Endodermal cell (in vitro differentiated cells): Measurements from ENCODE around the gene SCEL. TPM values are rescaled to one million over a fixed set of nuclear protein-coding genes. Genes with fewer than 3 reads are reported as not detected.

ENCODE experiments used
- DNase-seq: peaks from one replicate; pipeline ENCODE4 v3.0.0-alpha.2; 2017
- H3K27ac ChIP-seq: 2 replicates; pipeline ENCODE4 v1.5.1; 2013; ENCODE audit warnings: mild to moderate bottlenecking, low read depth, low read length, moderate library complexity
- H3K27me3 ChIP-seq: 2 replicates; pipeline ENCODE4 v1.6.1; 2013; ENCODE audit warnings: mild to moderate bottlenecking, low read length, moderate library complexity; ENCODE audit not compliant: insufficient read depth, control insufficient read depth, poor library complexity, severe bottlenecking
- H3K36me3 ChIP-seq: 2 replicates; pipeline ENCODE4 v1.7.0; 2013; ENCODE audit warnings: mild to moderate bottlenecking, low read length, moderate library complexity; ENCODE audit not compliant: control insufficient read depth, insufficient read depth
- H3K4me1 ChIP-seq: one replicate; pipeline ENCODE4 v1.7.0; 2013; ENCODE audit warnings: low read length; ENCODE audit not compliant: control insufficient read depth, insufficient read depth
- H3K4me3 ChIP-seq: 2 replicates; pipeline ENCODE4 v1.5.1; 2013; ENCODE audit warnings: mild to moderate bottlenecking, low read length, moderate library complexity
- H3K9ac ChIP-seq: 2 replicates; pipeline ENCODE4 v1.6.1; 2013; ENCODE audit warnings: mild to moderate bottlenecking, low read length, moderate library complexity; ENCODE audit not compliant: poor library complexity, severe bottlenecking; ENCODE audit errors: extremely low read depth
- H3K9me3 ChIP-seq: 2 replicates; pipeline ENCODE4 v1.6.1; 2013; ENCODE audit warnings: mild to moderate bottlenecking, low read length, moderate library complexity; ENCODE audit not compliant: control insufficient read depth
- H3K27ac Mint-ChIP-seq: 2 replicates; pipeline ENCODE4 v1.8.0; 2020; ENCODE audit warnings: mixed read lengths
- H3K27me3 Mint-ChIP-seq: 2 replicates; pipeline ENCODE4 v1.8.0; 2021; ENCODE audit warnings: mild to moderate bottlenecking, mixed read lengths; ENCODE audit not compliant: insufficient read depth
- H3K36me3 Mint-ChIP-seq: 2 replicates; pipeline ENCODE4 v1.8.0; 2020; ENCODE audit warnings: low read depth, mixed read lengths
- H3K4me1 Mint-ChIP-seq: 2 replicates; pipeline ENCODE4 v1.8.0; 2020; ENCODE audit warnings: mixed read lengths
- H3K4me3 Mint-ChIP-seq: 2 replicates; pipeline ENCODE4 v1.8.0; 2020; ENCODE audit warnings: mild to moderate bottlenecking, moderate library complexity, mixed read lengths
- H3K9me3 Mint-ChIP-seq: 2 replicates; pipeline ENCODE4 v1.8.0; 2020; ENCODE audit warnings: mild to moderate bottlenecking, mixed read lengths
- CTCF ChIP-seq: fragments of 200-600 bp; sonication (generic); conservative IDR thresholded peaks from 2 replicates; pipeline ENCODE4 v1.5.0; 2021; ENCODE audit warnings: antibody characterized with exemption, mild to moderate bottlenecking
- WGBS, 2 experiments: methylation state at CpG; one replicate each; pipeline versions ENCODE4 v1.1.5 to v1.1.7; 2013; ENCODE audit warnings: missing lambda C conversion rate in 2 of 2, mixed read lengths in 1 of 2; ENCODE audit not compliant: insufficient coverage in 1 of 2, insufficient read length in 1 of 2; 5-methylcytosine and 5-hydroxymethylcytosine counted together
- total RNA-seq, 2 donors: library from RNA; stranded (reverse); fragmentation: NEBNext Ultra II Directional in 1 of 2; extraction: Animal tissue kit (Norgen Biotek cat#: 25700) in 1 of 2; gene quantifications; 2 replicates in 1 of 2; 3 replicates in 1 of 2; pipeline ENCODE4 v1.2.1, GENCODE V29; 2021

Gene SCEL
- total RNA-seq, 2 donors from 2014 or later = 0.18 TPM; not detected in 1

GRCh38 chr13:77579959-77580358, 44.5 kb downstream of the SCEL start:
- H3K27ac ChIP-seq = no peak overlapping the region
- TF ChIP-seq CTCF = no peak
- H3K4me1 ChIP-seq = peaks cover 11% of the 10 kb centered on the region
- no peaks in the 10 kb centered on the region for H3K9me3 ChIP-seq
- no peaks in the 10 kb centered on the region for H3K36me3 Mint-ChIP-seq
- H3K27ac Mint-ChIP-seq = no peak overlapping the region
- H3K9ac ChIP-seq = no peak overlapping the region
- no peak for DNase-seq
- no peaks in the 10 kb centered on the region for H3K27me3 Mint-ChIP-seq
- H3K4me3 Mint-ChIP-seq = no peak overlapping the region
- peaks cover 40% of the 10 kb centered on the region for H3K4me1 Mint-ChIP-seq
- no peaks in the 10 kb centered on the region for H3K9me3 Mint-ChIP-seq
- no peaks in the 10 kb centered on the region for H3K36me3 ChIP-seq
- WGBS, 2 experiments = 96% methylated on average over 2 of the region's 2 CpGs; no CpG with 5 or more reads in 1 of the 2 experiments
- no peaks in the 10 kb centered on the region for H3K27me3 ChIP-seq
- no peak overlapping the region for H3K4me3 ChIP-seq

GRCh38 chr13:77580748-77581147, 45.2 kb downstream of the SCEL start:
- Mint-ChIP-seq H3K36me3 (no peaks in the 10 kb centered on the region), H3K4me3 (no peak overlapping the region), H3K4me1 (peaks cover 37% of the 10 kb centered on the region), H3K9me3 (no peaks in the 10 kb centered on the region), H3K27me3 (no peaks in the 10 kb centered on the region), H3K27ac (no peak overlapping the region)
- TF ChIP-seq CTCF = no peak
- no peaks in the 10 kb centered on the region for H3K36me3 ChIP-seq
- WGBS, 2 experiments = no CpG with 5 or more reads among the region's 1 CpG
- DNase-seq = no peak
- H3K27me3 ChIP-seq = no peaks in the 10 kb centered on the region
- H3K27ac ChIP-seq = no peak overlapping the region
- H3K9ac ChIP-seq = no peak overlapping the region
- no peak overlapping the region for H3K4me3 ChIP-seq
- no peaks in the 10 kb centered on the region for H3K9me3 ChIP-seq
- H3K4me1 ChIP-seq = peaks cover 11% of the 10 kb centered on the region

- no peaks in the 10 kb centered on the region for H3K36me3 Mint-ChIP-seq
- no peaks in the 10 kb centered on the region for H3K9me3 Mint-ChIP-seq
- peaks cover 9% of the 10 kb centered on the region for H3K4me1 Mint-ChIP-seq
- H3K27ac ChIP-seq = no peak overlapping the region
- no peak for TF ChIP-seq CTCF
- no peak overlapping the region for H3K27ac Mint-ChIP-seq
- H3K27me3 ChIP-seq = no peaks in the 10 kb centered on the region
- H3K4me1 ChIP-seq = no peaks in the 10 kb centered on the region
- DNase-seq = no peak
- H3K4me3 ChIP-seq = no peak overlapping the region
- H3K9ac ChIP-seq = no peak overlapping the region
- H3K4me3 Mint-ChIP-seq = no peak overlapping the region
- H3K9me3 ChIP-seq = no peaks in the 10 kb centered on the region
- no peaks in the 10 kb centered on the region for H3K36me3 ChIP-seq
- WGBS, 2 experiments = 90 to 91% methylated on average over 2 to 3 of the region's 3 CpGs
- no peaks in the 10 kb centered on the region for H3K27me3 Mint-ChIP-seq
These were observed 48.1 kb downstream of the SCEL start for GRCh38 chr13:77583581-77583980.
